ENCODE measurements around the gene PXT1.

Gene PXT1

DNA sequence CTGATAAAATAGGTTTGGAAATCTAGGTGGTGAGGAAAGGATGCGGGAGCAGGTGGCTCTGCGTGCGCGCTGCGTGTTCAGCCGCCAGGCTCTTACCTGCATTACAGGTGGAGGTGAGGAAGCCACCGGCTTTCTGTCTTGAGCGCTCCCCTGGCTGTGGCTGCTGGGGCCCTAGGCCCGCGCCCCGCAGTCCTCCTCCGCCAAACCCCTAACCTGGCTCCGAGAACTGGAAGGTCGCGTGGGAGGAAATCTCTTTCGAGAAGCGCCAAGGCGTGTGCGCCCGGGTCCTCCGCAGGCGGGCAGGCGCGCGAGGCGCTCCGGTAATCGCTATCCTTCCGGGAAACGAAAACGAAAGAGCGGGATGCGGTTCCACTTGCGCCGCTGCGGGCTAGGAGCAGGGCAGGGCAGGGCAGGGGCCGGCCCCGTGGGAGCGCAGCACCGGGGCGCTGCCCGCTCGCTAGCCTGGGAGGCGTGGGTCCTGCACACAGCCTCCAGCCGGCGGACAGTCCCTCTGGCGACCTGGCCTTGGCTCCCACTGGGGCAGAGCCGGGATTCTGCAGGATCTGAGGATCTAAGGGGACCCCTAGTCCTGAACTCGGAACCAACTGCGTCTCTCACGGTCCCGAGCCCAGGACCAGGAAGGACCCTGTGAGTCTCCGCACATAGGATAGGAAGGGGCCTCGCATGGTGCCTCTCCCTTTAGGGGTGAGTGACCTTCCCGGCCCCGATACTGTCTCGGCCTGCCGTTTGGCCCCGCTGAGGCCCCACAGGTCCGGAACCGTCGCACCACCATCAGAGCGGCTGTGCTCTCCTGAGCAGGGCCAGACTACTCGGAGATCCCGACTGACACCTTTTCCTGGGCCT, 55.0 kb downstream of the PXT1 start, which contains the start of gene ETV7:
Gene ETV7, minus strand, starts transcription at position 230 of the 864 bp plus-strand sequence. Its CDS starts 128 bp downstream, at position 102.
- DNase-seq, result peak; percentile 59 to 76

DNA sequence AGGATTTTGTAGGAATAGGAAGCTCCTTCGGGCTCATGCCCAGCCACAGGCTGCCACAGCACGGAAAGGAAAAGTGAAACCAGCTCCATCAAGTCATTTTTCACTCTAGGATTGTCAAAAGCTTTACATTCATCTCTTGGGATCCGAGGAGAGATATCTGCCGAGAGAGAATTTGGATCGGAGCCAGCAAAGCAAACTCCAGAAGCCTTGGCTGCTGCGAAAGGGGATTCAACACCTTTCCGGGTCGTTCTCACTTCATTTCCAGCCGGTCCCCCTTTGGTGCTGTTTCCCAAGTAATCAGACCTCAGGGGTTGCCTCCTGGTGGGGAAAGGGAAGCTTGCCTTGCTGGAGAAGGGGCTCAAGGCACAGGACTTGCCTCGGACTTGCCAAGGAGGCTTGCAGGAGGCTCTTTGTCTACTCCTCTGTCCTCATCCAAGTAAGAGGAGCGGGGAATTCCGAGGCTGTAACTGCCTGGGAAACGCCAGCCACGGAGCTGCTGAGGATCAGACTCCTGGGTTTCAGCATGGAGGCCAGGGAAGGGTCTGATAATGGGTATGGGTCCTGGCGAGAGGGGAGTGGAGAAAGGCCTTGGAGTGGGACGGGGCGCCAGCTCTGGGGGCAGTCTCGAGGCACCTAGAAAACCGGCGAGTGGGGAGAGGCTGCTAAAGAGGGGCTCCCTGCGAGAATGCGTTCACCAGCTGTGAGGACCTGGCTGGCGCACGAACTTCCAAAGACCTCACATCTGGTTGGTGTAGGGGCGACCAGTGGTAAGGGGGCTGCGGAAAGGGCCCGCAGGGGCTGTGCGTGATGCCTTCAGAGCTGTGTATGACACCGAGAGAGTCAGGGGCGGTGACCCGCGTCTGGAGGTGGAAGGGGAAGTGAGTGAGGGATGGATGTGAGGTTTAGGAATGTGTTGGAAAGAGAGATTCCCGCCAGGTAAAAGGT, 55.9 kb downstream of the PXT1 start:
- DNase-seq, result peak in 1 of 2 donors; percentile 24

DNA sequence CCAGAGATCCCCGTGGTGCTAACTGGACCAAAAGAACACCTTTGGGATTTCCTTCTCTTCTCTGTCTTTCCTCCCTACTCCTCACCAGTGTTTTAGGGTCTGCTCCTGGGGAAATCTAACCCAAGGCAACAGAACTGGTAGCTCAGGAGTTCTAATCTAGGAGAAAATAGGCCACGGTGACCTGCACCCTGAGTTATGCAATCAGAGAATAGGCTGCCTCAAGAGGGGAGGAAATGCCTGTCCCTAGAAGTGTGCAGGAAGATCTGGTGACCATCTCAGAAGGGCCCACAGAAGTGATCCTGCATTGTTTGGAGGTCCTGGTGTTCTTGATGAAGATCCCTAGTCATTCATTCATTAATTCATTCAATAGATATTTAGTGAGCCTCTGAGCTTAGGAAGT, 58.6 kb downstream of the PXT1 start:
- DNase-seq, result no peak

DNA sequence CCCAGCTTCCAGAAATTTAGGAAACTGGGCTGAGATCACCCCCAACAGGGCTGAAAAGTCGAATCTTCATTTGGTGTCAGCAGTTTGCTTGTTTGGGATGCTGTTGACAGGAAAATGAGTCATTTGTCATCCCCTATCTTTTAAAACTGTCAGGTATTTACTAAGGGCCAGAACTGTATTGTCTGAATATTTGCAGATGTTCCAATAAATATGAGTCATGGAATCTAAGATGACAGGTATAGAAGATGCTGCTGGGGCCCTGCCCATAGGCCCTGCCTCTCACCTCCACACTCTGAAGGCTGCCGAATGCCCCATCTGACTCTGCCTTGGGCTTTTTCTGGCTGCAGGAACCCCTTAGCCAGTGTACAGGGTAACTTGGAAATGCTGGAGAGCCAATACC, 59.0 kb downstream of the PXT1 start:
- peak; percentile 16 to 54 for DNase-seq

DNA sequence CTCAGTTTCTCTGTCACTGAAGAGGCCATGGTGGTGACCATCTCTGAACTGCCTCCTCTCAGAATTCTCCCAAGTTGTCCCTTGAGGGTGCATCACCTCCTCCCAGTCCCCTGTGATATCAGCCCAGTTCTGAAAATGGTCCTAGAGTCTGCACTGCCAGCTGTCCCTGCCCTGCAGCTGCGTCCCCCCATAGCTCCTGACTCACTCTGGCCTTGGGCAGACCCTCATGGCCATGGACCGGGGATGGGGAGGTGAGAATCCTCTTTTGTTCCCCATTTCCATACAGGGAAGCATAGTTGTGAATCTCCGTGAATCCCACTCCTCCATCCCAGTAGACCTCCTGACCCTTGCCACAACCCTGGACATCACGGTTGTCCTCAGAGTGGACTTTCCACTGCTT, 59.7 kb downstream of the PXT1 start:
- DNase-seq, result no peak

DNA sequence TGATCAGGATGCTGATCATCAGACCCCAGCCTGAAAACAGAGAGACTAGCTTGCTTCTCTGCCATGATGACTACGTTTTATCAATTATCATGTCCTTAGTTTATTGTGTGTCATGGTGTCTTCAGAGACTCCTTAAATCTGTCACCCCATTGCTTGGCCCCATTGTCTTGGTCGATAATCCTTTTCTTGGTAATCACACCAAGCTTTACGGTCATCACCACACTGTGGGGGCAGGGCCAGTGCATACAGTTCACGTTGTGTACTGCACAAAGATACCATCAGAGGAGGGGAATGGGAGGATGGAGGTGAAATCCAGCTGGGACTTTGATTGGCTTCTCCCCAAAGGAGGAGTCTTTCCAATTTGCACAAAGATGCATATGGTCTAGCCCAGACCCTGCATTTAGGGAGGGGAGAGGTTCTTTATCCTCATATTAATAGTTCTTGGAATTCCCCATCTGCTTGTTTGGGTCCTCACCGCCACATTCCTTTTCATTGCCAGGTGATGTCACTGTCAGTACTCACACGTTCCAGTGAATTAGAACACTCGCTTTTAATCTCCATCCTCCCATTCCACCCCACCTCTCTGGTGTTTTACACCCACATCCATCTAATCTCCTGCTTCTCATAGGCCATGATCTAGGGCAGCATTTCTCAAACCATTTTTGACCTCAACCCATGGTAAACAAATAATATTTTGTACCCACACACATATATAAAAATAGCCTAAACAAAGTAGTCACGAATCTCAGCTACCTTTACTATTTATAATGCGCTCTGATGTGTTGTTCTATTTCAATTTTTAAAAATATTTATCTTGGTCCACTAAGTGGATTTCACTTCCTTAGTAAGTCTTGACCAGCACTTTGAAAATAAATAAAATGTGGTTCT, 60.9 kb downstream of the PXT1 start:
- no peak for DNase-seq

DNA sequence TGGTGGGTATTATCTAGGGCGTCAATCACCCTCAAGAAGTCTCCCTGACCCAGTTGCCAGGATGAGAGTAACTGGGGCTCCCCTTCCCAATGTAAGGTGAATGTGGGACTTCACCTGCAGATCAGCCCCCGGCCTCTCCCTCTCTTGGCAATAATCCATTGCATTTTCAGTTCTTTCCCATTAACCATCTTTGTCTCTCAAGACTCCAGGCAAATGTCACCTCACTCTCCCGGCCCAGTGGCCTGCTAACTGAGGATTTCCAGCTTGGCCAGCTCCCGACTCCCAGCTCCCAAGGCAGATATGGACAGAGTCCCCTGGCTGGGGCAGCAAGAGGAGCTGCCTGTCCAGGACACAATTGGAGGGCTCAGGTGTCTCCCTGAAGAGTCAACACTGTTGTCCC, 62.5 kb downstream of the PXT1 start:
- no peak for DNase-seq

DNA sequence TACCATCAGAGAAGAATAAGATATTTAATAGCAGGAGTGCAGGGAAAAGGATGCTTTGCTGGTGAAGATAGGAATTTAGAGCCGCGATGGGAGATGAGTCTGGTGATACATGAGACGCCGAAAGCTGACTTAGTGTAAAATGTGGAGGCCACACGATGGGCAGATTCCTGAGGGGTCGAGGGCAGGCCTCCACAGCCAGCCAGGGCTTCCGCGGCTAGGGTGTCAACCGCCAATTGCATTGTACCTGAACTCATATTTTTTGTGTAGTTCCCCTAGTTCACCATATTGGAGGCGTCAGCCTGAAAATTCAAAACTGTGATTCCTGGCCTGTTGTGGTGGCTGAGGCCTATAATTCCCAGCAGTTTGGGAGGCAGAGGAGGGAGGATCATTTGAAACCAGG, 63.7 kb downstream of the PXT1 start:
- no peak for DNase-seq

DNA sequence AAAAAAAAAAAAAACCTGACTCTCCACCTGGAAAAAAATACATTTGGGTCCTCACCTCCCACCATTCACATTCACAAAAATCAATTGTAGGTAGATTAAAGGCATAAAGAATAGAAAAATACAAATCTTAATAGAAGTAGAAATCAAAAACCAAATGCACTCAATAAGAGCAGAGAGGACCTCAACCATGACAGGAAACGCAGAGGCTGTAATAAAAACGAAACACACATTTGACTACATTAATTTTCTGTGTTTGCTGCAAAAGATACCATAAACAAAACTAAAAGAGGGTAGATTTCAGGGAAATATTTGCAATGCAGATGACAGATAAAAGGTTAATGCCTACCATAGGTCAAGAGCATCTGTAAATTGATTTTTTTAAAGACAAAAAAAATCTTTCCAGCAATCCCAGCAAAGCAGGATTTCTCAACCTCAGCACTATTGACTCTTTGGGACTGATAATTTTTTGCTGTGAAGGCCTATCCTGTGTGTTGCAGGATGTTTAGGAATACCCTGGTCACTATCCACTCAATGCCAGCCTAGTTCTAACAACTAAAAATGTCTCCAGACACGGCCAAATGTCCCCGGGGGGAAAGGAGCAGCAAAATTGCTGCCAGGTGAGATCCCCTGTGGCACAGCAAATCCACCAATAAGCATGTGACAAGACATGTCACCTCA, 64.3 kb downstream of the PXT1 start:
- DNase-seq, result no peak

DNA sequence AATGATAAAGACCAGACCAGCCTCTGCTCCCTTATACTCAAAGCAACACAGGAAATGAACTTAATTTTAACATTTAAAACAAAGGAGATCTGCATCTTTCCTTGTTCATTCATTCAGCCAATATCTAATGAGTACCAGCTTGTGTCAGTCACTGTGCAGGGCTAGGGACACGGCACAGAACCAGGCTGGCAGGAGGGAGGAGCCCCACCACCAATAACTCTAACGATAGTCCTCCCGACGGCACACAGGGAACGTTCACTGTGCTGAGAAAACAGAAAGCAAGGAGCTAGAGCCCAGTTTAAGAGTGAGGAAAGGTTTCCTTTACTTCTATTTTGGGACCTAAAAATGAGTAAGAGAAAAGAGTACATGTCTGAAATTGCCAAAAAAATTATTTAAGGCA, 65.1 kb downstream of the PXT1 start:
- no peak for DNase-seq

DNA sequence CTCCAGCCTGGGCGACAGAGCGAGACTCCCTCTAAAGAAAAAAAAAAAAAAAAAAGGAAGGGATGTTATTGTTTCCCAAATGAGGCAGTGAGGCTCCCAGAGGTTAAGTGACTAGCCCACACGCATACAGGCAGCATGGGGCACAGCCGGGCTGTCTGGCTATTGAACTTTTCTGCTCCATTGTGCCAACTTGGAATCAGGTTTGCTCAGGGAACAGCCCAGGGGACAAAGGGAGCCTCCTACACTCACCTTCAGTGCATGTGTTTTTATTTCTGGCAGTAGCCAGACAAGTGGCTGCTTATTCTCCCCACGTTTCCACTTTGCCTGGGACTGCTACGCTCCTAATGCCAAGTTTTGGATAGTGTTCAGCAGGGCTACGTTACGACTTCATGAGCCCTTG, 65.9 kb downstream of the PXT1 start:
- no peak for DNase-seq

DNA sequence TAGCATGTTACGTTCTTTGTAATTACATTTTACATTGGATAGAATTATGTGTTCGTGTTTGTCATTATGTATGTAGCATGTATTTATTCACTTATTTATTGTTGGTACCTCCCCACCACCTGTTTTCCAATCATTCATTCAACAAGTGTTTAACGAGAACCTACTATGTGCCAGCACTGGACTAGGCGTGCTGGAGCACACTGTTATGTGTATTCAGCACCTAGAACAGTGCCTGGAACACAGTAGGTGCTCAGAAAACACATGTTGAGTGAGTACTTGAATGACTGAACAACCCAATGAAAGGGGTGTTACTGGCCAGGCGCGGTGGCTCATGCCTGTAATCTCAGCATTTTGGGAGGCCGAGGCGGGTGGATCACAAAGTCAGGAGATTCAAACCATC, 66.5 kb downstream of the PXT1 start:
- DNase-seq, result no peak

DNA sequence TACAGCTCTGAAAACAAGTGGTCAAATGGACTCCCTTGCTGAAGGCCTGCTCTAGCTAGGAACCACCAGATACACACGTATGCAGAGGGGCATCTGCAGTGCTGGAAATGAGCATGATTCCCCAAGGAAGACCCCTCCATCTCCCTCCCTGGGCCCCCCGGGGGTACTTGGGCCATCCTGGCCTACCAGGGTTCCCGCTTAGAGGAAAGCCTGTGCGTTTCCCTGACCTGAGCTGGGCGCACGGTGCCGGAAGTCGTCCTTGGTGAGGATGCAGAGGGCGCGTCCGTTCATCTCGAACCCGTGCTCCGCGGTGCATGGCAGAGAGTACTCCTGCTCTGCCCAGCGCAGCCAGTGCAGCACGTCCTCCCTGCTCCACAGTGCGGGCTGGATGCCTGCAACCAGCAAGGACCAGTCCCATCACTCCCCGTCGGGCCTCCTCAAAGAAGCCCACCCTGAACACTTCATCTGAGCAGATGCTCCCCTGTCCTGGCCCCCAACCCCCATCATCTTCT, 67.0 kb downstream of the PXT1 start:
- no peak for DNase-seq

DNA sequence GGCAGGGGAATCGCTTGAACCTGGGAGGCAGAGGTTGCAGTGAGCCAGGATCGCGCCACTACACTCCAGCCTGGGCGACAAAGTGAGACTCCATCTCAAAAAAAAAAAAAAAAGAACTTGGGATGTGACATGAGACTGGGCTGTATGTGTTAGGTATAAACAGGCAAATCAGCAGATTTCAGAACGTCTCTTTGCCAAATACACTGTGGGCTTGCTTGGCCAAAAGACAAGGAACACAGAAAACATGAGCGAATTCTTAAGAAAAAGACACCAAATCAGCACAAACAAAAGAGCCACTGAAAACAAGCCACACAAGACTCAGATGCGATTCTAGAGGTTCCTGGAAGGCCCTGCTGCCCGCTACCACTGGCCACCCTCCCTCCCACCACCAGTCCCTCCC, 67.7 kb downstream of the PXT1 start:
- no peak for DNase-seq

DNA sequence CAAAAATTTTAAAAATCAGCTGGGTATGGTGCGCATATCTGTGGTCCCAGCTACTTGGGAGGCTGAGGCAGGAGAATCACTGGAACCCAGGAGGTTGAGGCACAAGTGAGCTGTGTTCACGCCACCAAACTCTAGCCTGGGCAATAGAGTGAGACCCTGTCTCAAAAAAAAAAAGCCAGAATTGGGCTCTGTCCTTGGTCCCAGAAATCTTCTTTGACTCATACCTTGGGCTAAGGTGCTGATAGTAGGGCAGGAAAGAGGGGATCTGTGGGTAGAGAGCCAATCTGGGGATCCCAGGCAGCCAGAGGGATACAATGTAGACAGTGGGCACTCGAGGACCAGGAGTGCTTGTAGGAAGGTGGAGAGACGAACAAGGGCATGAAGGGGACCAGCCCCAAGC, 68.5 kb downstream of the PXT1 start:
- no peak for DNase-seq

DNA sequence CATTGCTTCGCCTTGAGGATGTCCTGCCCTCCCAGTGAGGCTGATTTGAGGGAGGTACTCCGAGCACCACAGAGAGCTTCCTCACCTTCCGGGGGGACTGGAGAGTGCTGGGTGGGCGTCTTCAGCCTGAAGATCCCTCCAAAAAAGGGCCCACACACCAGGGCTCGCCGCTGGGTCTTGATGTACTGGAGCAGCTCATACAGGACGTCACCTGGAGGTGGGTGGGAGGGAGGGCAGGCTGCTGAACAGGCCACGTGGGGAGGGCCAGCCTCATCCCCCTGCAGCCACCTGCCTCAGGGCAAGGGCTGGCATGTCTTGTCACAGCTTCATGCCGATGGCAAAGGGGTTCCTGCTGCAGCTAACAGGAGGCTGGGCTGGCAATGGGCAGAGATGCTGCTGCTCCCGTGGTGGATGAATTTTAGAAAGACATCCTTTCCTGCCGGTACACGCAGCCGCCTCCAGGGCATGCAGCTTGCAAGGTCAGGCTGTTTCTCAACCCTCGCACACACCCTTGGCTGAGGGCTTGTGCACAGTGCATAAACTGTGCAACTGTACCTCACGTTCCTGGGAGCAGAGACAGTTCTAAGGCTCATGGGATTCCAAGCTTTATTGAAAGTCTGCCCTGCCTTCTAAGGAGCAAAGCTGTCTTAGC, 69.2 kb downstream of the PXT1 start:
- DNase-seq, result no peak

DNA sequence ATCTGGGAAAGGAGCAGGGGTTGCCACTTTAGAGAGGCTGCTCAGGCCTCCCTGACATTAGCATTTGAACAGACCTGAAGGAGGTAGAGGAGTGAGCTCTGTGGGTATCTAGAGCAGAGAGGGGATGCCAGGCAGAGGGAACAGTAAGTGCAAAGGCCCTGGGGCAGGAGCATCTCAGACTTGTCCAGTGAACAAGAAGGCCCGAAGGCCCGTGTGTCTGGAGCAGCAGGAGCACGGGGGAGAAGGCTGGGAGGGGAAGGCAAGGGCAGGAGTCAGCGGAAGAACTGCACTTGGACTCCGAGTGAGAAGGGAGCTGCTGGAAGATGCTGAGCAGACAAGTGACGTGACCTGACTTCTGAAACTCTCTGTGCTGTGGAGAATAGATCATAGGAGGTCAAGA, 70.6 kb downstream of the PXT1 start:
- DNase-seq, result no peak

DNA sequence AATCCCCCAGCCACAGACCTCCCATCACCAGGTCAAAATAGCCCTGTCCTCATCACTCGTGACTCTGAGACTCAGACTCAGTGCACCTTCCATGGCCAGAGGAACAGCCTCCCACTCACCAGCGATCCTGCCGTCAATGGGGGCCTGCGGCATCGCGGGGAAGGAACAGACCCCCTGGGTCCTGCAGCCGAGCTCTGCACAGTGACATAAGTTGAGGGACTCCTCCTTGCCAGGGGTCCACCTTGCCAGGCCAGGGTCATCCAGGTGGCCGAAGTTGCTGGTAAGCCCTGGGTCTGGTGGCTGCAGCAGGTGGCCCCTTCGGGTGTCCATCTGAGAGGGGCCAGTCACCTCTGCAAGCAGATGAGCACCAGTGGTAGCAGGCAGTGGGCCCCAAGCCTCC, 71.4 kb downstream of the PXT1 start:
- no peak for DNase-seq

DNA sequence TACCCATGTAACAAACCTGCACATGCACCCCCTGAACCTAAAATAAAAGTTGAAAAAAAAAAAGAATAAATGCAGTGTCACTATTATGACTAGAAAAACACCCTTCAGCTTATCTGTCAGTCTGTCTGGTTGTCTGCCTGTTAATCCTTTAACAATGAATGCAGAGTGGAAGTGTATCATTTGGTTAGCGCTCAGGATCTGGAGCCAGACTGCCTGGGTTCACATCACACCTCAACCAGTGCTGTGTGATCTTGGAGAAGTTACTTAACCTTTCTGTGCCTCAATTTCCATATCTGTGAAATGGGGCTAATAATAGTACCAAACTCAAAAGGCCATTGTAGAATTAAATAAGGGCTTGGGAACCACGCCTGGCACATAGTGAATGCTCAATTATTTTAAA, 72.0 kb downstream of the PXT1 start:
- DNase-seq, result no peak

DNA sequence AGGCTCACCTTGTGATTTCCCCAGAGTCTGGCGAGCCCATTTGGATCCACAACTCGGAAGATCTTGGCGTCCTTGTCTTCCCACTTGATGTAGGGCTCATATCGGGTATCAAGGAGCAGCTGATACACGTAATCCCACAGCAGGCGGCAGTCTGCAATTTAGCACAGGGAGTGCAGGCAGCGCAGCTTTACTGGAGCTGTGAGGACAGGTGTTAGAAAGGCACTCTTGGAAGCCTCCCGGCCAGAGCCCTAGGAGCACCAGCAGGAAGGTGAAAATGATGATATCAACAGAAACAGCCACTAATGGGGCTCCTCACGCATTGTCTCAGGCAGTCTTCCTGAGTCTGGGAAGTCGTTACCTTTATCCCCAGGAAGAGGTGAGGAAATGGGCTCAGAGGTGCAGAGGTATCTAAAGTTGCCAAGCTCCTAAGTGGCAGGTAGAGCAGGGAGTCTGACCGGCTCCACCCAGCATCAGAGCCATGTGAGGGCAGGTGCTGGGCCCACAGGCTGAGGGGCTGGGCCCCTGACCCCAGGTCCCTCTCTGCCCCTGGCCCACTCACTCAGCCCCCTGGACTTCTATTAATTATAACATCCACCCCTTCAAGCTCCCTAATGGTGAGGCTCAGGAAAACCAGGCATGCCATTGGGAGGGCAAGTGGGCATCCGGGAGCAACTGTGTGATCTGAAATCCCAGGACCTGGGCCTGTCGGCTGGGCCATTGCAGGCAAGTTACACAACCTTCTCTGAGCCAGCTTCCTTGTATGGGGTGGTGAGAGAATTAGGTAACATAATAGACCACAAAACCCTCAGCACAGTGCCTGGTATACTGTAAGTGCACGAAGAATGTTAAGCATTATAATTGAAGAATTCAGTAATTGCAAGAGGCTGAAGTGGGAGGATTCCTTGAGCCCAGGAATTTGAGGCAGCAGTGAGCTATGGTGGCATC, 73.5 kb downstream of the PXT1 start:
- DNase-seq, result no peak
